IPS-11a (cell line): ENCODE results near the gene CCNDBP1.
"Not testable (repeated sequence)": the region's sequence is repeated elsewhere in the genome, so short reads cannot be mapped to it uniquely, and the experiment has no call there.

Source experiments
- H3K4me3 ChIP-seq: one replicate; pipeline ENCODE4 v1.5.1; 2013; ENCODE audit warnings: low read depth, low read length, control low read depth

The CCNDBP1 gene

GRCh38 chr15:43193710-43194109, 8.5 kb downstream of the CCNDBP1 start:
- no peak overlapping the region for H3K4me3 ChIP-seq

DNA sequence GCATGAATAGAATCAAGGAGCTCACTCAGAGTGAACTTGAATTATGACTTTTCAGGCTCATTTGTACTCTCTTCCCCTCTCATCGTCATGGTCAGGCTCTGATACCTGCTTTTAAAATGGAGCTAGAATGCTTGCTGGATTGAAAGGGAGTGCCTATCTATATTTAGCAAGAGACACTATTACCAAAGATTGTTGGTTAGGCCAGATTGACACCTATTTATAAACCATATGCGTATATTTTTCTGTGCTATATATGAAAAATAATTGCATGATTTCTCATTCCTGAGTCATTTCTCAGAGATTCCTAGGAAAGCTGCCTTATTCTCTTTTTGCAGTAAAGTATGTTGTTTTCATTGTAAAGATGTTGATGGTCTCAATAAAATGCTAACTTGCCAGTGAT, 9.6 kb downstream of the CCNDBP1 start:
- no peak overlapping the region for H3K4me3 ChIP-seq

DNA sequence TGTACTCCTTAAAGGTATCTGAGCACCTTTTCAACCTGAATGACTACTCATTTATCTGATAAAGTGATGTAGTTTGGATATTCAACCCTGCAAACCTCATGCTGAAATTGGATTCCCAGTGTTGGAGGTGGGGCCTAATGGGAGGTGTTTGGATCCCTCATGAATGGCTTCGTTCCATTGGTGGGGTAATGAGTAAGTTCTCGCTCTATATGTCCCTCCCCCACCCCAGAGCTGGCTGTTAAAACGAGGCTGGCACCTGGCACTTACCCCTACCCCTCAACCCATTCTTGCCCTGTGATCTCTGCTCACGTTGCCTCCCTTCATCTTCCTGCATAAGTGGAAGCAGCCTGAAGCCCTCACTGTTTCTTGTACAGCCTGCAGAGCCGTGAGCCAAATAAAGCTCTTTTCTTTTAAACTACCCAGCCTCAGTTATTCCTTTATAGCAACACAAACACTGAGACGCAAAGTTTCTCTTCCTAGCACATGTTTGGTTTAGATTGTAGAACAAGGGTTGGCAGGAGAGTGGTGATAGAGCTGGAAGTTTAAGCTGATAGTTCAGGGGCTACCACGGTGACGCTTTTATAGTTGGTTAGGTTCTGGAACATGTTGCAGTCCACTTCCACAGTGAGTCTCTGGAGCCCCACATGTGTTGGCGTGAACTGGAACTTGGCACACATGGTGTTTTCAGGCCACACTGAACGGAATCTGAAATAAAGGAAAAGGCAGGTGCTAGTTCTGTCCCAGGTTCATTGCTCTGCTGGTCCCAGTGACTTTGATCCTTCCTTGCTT, 11.8 kb downstream of the CCNDBP1 start:
- no peak overlapping the region for H3K4me3 ChIP-seq

DNA sequence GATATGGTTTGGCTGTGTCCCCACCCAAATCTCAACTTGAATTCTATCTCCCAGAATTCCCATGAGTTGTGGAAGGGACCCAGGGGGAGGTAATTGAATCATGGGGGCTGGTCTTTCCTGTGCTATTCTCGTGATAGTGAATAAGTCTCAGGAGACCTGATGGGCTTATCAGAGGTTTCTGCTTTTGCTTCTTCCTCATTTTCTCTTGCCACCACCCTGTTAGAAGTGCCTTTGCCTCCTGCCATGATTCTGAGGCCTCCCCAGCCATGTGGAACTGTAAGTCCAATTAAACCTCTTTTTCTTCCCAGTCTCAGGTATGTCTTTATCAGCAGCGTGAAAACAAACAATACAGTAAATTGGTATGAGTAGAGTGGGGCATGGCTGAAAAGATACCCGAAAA, 12.6 kb downstream of the CCNDBP1 start:
- not testable (repeated sequence) for H3K4me3 ChIP-seq

- not testable (repeated sequence) for H3K4me3 ChIP-seq
Measured at GRCh38 chr15:43198556-43198955, 13.4 kb downstream of the CCNDBP1 start.

DNA sequence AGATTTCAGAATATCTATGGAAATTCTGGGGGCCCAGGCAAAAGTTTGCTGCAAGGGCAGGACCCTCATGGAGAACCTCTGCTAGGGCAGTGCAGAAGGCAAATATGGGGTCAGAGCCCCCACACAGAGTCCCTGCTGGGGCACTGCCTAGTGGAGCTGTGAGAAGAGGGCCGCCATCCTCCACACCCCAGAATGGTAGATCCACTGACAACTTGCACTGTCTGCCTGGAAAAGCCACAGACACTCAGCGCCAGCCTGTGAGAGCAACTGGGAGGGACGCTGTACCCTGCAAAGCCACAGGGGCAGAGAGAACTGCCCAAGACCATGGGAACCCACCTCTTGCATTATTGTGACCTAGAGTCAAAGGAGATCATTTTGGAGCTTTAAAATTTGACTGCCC, 13.8 kb downstream of the CCNDBP1 start:
- H3K4me3 ChIP-seq = no peak overlapping the region

GRCh38 chr15:43199945-43200488, 14.8 kb downstream of the CCNDBP1 start:
- no peak overlapping the region for H3K4me3 ChIP-seq

DNA sequence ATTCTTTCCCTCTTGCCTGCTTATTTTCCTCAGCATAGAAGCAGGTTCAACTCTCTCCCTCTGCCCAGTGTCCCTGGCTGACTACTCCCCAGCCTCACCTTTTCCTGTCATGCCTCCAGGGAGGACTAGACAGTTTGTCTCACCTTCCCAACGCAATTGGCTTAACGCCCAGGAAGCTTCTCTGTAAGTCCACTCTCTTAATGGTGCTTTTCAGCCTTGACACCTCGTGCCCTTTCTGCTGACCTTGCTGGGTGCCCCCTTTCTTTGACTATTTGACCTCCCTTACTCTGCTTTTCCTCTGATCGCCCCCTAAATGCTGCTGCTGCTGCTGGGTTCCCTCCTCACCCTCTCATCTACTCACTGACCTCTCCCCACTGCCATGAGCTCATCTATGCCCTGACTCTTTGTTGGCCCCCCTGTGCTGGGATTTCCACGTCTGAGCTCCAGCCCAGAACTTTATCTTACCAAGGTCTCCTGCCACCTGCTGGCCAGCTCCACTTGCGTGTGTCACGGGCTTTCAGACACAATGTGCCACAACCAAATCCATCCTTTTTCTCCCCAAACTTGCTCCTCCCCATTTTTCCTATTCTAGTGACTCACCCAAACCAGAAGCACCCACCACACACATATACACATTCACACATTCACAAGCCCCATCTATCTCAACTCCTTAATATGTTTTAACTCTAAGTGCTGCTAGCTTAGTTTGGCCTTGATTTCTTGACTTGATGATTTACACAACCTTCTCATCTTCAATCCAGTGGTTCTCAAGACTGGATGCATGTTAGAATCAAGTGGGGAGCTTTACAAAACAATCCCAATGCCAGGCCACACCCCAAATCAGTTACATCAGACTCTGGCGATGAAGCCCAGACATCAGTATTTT, 19.1 kb downstream of the CCNDBP1 start:
- H3K4me3 ChIP-seq = no peak overlapping the region

DNA sequence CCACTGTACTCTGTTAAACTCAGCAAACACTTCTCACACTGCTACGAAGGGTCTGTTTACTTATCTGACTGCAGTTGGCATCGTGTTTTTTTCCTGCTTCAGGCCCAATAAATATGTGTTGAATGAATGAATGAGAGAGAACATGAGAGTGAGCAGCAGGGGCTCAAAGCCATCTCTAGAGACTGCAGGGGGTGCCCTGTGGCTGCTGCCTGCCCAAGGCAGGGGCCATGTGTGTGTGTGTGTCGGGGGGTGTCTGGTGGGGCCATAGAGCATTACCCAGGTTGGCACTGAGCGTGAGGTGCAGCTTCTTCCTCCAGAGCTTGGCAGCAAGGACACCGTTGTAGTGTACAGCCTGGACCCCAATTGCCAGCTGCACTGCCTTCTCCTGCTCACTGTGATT, 20.9 kb downstream of the CCNDBP1 start:
- no peak overlapping the region for H3K4me3 ChIP-seq

DNA sequence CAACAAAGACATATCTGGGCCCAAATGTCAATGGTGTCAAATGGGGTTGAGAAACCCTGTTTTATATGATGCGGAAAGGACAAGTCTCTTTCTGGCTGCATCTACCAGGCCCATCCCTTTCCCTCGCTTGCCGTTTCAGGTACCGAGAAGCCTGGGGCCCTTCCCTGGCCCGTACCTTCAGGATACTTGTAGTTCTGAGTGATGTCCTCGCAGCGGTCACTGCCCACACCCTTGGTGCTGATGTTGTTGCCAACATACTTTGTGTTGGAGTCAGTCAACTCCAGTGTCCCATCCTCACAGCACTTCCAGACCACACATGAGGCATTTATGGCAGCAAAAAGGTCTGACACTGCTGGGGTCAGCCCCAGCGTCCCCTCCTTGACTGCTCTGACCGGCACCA, 21.8 kb downstream of the CCNDBP1 start:
- H3K4me3 ChIP-seq = no peak overlapping the region

DNA sequence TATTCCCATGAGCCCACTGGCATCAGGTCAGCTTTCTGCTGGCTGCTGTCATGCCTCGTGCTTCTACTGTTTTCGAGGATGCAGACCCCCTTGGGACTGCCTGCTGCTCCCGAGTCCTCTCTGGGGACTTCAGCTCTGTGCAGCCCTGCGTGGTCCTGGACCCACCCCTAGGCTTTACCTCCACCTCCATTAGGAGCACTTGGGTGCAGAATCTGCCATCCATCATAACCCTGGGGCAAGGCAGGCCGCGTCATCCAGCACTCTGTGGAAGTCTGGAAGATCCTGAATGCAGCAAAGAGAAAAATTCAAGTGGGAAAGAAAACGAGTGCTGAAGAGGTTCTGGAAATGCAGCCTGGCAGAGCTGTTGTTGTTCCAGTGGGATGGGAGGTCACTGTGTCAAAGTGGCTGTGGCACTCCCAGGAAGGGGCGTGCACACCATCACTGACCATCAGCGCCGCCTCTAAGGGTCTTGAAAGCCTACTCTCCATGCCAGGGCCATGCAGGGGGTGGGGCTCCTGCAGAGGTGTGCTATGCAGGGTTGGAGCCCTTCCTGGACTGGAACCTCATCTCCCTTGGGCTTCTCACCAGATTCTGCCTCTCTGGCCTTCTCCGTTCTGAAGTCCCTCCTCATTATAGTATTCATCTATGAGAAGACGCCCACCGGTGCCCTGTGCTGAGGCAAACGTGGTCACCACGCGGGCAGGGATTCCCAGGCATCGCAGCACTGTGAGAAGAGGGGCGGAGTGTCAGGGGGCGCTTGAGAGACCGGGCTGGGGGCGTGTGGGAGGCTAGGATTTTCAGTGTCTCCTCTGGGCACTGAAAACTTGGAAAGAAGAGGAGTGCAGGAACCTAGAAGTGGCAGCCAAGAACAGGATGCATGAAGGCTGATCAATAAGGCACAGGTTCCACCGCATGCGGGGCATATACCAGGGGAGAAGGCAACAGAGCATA, 23.1 kb downstream of the CCNDBP1 start:
- H3K4me3 ChIP-seq = no peak overlapping the region

DNA sequence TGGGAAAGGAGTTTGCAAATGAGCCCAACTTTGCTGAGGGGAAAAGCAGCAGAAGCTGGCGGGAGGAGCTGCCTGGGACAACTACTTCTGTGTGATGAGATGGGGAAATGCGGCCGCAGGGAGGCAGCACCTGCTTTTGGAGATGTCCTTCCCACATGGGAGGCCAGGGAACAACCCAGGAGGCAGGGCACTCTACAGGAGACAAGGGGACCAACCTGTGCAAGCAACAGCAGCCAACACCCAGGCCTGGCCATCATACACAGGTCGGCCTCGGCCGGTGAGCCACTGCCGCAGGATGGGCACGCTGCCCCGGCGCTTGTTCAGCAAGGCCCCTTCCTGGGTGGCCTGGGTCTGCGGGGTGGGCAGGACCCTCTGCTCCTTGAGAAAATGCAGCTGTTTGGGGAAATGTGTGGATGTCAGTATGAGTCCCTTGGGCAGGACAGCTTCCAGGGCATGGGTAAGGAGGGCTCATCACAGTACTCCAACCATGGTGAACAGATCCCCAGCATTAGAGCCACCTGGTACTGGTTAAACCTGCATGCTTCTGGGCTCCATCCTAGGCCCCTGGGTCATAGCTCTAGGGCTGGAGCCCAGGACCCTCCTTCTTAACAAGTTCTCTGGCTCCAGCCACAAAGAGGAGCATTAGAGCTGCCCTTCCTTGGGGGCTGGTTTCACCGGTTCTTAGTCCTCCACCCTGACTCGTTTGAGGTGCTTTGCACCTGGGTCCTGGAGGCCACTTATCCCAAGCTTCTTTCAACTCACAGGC, 24.0 kb downstream of the CCNDBP1 start:
- no peak overlapping the region for H3K4me3 ChIP-seq

GRCh38 chr15:43210172-43210745, 25.1 kb downstream of the CCNDBP1 start:
- no peak overlapping the region for H3K4me3 ChIP-seq

GRCh38 chr15:43210807-43211206, 25.6 kb downstream of the CCNDBP1 start:
- H3K4me3 ChIP-seq = no peak overlapping the region

DNA sequence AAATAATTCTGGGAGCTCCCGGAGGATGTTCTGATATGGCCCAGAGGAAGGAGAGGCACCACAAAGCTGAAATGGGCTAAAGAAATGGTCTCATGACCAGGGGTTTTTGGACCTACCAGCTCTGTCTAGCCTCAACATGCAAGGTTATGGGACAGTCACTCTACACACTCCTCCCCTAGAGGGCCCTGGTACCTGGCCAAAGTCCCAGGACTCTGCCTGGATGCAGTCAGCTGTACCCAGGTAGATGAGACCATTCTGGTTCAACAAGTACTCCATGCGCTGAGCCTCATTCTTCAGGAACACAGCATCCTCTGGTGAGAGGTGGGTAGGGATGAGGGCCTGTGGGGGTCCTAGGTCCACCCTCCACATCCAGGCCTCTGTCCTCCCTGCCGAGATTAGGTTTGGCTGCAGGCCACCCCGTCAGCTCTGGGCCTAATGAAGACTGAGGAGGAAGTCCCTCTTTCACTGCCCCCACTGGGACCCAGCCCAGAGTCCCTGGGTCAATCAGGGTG, 26.1 kb downstream of the CCNDBP1 start:
- no peak overlapping the region for H3K4me3 ChIP-seq

- no peak overlapping the region for H3K4me3 ChIP-seq
Measured at GRCh38 chr15:43212299-43212698, 27.1 kb downstream of the CCNDBP1 start.

DNA sequence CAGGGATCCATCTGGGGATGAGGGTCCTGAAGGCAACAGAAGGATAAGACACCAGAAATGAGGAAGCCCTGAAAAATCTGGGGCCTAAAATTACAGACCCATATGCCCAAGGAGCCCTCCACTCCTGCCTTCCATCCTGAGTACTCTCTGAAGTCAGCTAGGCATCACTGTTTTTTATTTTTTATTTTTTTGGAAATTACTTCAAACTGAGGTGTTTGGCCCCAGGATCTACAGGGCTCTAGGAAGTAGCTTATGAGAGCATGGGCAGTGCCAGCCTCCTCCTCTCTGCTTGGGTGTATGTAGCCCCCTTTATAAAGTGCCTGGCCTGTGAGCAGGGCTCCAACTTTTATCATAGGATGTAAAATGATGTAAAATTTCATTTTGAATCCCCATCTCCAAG, 27.7 kb downstream of the CCNDBP1 start:
- no peak overlapping the region for H3K4me3 ChIP-seq

DNA sequence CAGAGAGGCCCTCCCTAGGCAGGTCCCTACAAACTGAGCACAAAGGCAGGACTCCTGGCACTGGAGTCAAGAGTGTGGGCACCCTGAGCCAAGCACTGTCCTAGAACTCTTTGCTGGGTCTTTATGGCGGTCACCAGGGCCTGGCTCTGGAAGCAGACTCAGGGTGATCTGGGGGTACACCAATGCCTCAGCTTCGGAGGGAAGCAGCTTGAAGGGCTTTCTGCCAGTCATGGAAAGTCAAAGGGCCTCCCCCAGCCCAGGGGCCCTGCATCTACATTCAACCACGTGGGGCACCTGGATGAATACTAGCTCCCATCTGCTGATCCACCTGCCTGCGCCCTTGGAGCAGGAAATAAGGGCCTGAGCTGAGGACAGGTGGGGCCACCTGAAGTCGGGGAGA, 28.3 kb downstream of the CCNDBP1 start:
- H3K4me3 ChIP-seq = no peak overlapping the region

GRCh38 chr15:43214169-43214568, 29.0 kb downstream of the CCNDBP1 start:
- no peak overlapping the region for H3K4me3 ChIP-seq
